GM23338 (cell line): ENCODE data around the gene RBMXL3.

ENCODE experiments used
- CTCF ChIP-seq, 2 experiments: fragments of 200-600 bp in 1 of 2; sonication (generic) in 1 of 2; conservative IDR thresholded peaks; 2 replicates each; pipeline versions ENCODE4 v1.5.1 to v1.6.1; 2016 to 2017; ENCODE audit warnings: antibody characterized with exemption in 2 of 2, low read depth in 2 of 2, mild to moderate bottlenecking in 2 of 2, moderate library complexity in 1 of 2
- ETS1 ChIP-seq: IDR thresholded peaks from 2 replicates; pipeline ENCODE4 v1.6.1; 2016; ENCODE audit warnings: antibody characterized with exemption
- EZH2 ChIP-seq: fragments of 200-600 bp; sonication (generic); IDR thresholded peaks from one replicate; pipeline ENCODE4 v1.8.0; 2017; ENCODE audit warnings: antibody characterized with exemption, mild to moderate bottlenecking, low read depth; ENCODE audit not compliant: unreplicated experiment
- EZH2phosphoT487 ChIP-seq: fragments of 200-600 bp; sonication (generic); IDR thresholded peaks from one replicate; pipeline ENCODE4 v1.8.1; 2018; ENCODE audit warnings: antibody characterized with exemption; ENCODE audit not compliant: unreplicated experiment
- JUNB ChIP-seq: IDR thresholded peaks from one replicate; pipeline ENCODE4 v1.6.1; 2016; ENCODE audit warnings: antibody characterized with exemption; ENCODE audit not compliant: unreplicated experiment
- POLR2AphosphoS5 ChIP-seq: IDR thresholded peaks from 2 replicates; pipeline ENCODE4 v1.6.1; 2016; ENCODE audit warnings: antibody characterized with exemption, low read depth
- ZNF114 ChIP-seq: fragments of 250-450 bp; sonication (Bioruptor Pico); IDR thresholded peaks from 2 replicates; pipeline ENCODE4 v1.5.0; 2020; ENCODE audit warnings: mild to moderate bottlenecking, moderate library complexity
- TF ChIP-seq, protein P1 (sequence below): IDR thresholded peaks from one replicate; pipeline ENCODE4 v1.6.1; 2018; ENCODE audit warnings: antibody characterized with exemption; ENCODE audit not compliant: unreplicated experiment

GRCh38 chrX:115234461-115234860 lies 45.3 kb downstream of the RBMXL3 start:
- TF ChIP-seq CTCF (conservative IDR thresholded peaks at IDR 0.05; ENCODE audit: low read depth in 2 of 2) (no peak), POLR2AphosphoS5 (no peak), EZH2 (no peak), JUNB (no peak), ETS1 (no peak), EZH2phosphoT487 (no peak), ZNF114 (CRISPR knock-in tag) (no peak)
- TF ChIP-seq, protein P1, sequence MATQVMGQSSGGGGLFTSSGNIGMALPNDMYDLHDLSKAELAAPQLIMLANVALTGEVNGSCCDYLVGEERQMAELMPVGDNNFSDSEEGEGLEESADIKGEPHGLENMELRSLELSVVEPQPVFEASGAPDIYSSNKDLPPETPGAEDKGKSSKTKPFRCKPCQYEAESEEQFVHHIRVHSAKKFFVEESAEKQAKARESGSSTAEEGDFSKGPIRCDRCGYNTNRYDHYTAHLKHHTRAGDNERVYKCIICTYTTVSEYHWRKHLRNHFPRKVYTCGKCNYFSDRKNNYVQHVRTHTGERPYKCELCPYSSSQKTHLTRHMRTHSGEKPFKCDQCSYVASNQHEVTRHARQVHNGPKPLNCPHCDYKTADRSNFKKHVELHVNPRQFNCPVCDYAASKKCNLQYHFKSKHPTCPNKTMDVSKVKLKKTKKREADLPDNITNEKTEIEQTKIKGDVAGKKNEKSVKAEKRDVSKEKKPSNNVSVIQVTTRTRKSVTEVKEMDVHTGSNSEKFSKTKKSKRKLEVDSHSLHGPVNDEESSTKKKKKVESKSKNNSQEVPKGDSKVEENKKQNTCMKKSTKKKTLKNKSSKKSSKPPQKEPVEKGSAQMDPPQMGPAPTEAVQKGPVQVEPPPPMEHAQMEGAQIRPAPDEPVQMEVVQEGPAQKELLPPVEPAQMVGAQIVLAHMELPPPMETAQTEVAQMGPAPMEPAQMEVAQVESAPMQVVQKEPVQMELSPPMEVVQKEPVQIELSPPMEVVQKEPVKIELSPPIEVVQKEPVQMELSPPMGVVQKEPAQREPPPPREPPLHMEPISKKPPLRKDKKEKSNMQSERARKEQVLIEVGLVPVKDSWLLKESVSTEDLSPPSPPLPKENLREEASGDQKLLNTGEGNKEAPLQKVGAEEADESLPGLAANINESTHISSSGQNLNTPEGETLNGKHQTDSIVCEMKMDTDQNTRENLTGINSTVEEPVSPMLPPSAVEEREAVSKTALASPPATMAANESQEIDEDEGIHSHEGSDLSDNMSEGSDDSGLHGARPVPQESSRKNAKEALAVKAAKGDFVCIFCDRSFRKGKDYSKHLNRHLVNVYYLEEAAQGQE, result no peak
